Stomach smooth muscle (tissue), 2 donors: ENCODE data around the gene LRP1.
A peak's percentile ranks its signal among the peaks of the same experiment; 100 is the strongest.

Source experiments
- H3K27ac ChIP-seq: one replicate; pipeline ENCODE4 v1.7.0; 2013; ENCODE audit warnings: mild to moderate bottlenecking, low read length, inconsistent platforms
- H3K27me3 ChIP-seq, 2 donors: one replicate each; pipeline ENCODE4 v1.7.0; 2013; ENCODE audit warnings: low read length in 2 of 2; ENCODE audit not compliant: insufficient read depth in 2 of 2, control insufficient read depth in 1 of 2
- H3K36me3 ChIP-seq, 2 donors: one replicate each; pipeline ENCODE4 v1.7.0; 2013; ENCODE audit warnings: low read length in 2 of 2; ENCODE audit not compliant: control insufficient read depth in 2 of 2, insufficient read depth in 2 of 2
- H3K4me1 ChIP-seq: one replicate; pipeline ENCODE4 v1.7.0; 2013; ENCODE audit warnings: low read length; ENCODE audit not compliant: control insufficient read depth, insufficient read depth
- H3K4me3 ChIP-seq, 2 donors: one replicate each; pipeline ENCODE4 v1.7.0; 2013; ENCODE audit warnings: low read length in 2 of 2
- H3K9ac ChIP-seq, 2 donors: one replicate each; pipeline ENCODE4 v1.7.0; 2013; ENCODE audit warnings: low read length in 2 of 2, mild to moderate bottlenecking in 1 of 2
- H3K9me3 ChIP-seq, 2 donors: one replicate each; pipeline ENCODE4 v1.7.0; 2013; ENCODE audit warnings: low read length in 2 of 2; ENCODE audit not compliant: control insufficient read depth in 2 of 2
- donor health status: healthy.
- donor health status: Pancreatic carcinoma.

LRP1 gene

DNA sequence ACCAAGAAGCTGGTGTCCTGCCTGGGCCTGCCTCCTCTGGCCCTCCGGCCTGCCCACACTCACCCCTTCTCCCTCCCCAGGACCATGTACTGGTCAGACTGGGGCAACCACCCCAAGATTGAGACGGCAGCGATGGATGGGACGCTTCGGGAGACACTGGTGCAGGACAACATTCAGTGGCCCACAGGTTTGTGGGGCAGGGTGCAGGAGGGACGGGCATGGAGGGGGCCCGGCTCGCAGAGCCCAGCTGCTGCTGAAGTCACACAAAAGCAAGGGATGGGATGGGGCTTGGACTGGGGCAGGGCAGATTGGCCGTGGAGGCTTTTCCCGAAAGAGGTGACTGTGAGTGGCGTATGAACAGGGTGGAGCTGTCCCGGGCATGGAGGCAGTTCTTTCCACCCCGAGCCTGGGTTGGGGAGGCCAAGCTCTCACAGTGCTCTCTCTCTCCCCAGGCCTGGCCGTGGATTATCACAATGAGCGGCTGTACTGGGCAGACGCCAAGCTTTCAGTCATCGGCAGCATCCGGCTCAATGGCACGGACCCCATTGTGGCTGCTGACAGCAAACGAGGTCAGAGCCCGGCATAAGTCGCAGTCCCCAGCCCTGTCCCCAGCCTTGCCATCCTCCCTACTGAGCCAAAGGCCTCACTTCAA is 80.5 kb downstream of the LRP1 start:
- peaks cover 24 to 56% of the 10 kb centered on the region in 2 donors for H3K36me3 ChIP-seq
- H3K9ac ChIP-seq = no peak overlapping the region
- H3K4me3 ChIP-seq = no peak overlapping the region
- H3K9me3 ChIP-seq = no peaks in the 10 kb centered on the region
- peaks cover under 1 to 2% of the 10 kb centered on the region in 2 donors for H3K27me3 ChIP-seq
- H3K4me1 ChIP-seq = peaks cover 4% of the 10 kb centered on the region
- H3K27ac ChIP-seq = no peak overlapping the region

- peaks cover 14 to 45% of the 10 kb centered on the region in 2 donors for H3K36me3 ChIP-seq
- no peak overlapping the region for H3K9ac ChIP-seq
- no peak overlapping the region for H3K4me3 ChIP-seq
- H3K9me3 ChIP-seq = no peaks in the 10 kb centered on the region
- no peak overlapping the region for H3K27ac ChIP-seq
- peaks cover 13% of the 10 kb centered on the region for H3K4me1 ChIP-seq
- H3K27me3 ChIP-seq = peaks cover 7 to 8% of the 10 kb centered on the region in 2 donors
These were observed 81.6 kb downstream of the LRP1 start for GRCh38 chr12:57209916-57210315.

DNA sequence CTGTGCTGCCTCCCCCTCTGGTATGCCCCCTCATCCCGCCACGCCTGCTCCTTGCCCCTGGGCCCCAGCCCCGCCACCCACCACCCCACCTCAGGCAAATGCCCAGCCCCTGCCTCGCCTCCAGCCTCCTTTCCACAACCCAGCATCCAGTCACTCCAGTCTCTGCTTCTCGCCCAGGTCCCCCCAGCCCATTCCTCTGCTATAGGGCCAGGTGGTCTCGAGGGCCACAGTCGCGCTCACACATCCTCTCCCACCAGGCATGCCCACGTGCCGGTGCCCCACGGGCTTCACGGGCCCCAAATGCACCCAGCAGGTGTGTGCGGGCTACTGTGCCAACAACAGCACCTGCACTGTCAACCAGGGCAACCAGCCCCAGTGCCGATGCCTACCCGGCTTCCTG is 82.2 kb downstream of the LRP1 start:
- Histone ChIP-seq H3K9me3 (no peaks in the 10 kb centered on the region), H3K27ac (no peak overlapping the region), H3K4me3 (no peak overlapping the region), H3K27me3 (peaks cover 12 to 14% of the 10 kb centered on the region in 2 donors), H3K36me3 (peaks cover 13 to 40% of the 10 kb centered on the region in 2 donors), H3K4me1 (peaks cover 17% of the 10 kb centered on the region), H3K9ac (no peak overlapping the region)

DNA sequence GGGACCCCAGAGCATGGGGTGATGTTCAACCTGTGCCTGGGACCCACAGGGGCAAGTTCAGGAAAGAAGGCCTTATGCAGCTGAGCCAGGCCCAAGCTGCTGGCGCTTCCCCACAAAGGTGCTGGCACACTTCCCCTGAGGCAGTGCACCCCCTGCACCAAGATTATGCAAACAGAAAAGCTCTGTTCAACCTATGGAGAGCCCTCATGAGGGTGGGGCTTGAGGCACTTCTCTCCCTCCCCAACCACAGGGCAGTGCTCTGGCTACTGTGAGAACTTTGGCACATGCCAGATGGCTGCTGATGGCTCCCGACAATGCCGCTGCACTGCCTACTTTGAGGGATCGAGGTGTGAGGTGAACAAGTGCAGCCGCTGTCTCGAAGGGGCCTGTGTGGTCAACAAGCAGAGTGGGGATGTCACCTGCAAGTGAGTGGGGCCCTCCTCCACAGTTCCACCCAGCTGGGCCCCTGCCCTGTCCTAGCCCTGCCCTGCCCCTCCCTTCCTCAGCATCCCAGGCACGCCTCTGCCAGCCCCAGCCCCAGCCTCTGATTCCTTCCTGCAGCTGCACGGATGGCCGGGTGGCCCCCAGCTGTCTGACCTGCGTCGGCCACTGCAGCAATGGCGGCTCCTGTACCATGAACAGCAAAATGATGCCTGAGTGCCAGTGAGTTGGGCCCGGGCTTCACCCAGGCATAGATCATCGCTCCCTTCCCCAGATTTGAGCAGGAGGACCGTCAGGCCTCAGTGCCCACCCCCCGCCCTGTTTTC is 82.8 kb downstream of the LRP1 start:
- H3K36me3 ChIP-seq = peaks cover 8 to 33% of the 10 kb centered on the region in 2 donors
- peaks cover 19 to 20% of the 10 kb centered on the region in 2 donors for H3K27me3 ChIP-seq

DNA sequence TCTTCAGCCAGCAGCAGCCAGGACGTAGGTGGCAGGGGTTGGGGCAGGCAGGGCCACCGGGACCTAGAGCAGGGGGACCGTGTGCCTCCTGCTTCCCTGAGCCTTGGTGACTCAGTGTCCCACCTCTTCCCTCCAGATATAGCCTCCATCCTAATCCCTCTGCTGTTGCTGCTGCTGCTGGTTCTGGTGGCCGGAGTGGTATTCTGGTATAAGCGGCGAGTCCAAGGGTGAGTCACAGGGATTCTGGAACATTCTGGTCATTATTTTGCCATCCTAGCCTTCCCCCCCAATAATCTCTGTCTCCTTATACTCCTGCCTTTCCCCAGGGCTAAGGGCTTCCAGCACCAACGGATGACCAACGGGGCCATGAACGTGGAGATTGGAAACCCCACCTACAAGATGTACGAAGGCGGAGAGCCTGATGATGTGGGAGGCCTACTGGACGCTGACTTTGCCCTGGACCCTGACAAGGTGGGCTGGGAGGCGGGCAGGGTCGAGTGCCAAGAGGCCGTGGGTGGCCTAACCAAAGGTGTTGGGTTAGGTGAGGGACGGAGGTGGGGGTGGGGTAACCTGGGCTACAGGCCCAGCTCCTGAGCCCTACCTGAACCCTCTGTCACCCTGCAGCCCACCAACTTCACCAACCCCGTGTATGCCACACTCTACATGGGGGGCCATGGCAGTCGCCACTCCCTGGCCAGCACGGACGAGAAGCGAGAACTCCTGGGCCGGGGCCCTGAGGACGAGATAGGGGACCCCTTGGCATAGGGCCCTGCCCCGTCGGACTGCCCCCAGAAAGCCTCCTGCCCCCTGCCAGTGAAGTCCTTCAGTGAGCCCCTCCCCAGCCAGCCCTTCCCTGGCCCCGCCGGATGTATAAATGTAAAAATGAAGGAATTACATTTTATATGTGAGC is 83.8 kb downstream of the LRP1 start:
- peaks cover 29% of the 10 kb centered on the region for H3K4me1 ChIP-seq
- no peaks in the 10 kb centered on the region for H3K9me3 ChIP-seq
- peaks cover 20 to 28% of the 10 kb centered on the region in 2 donors for H3K27me3 ChIP-seq
- no peak overlapping the region for H3K4me3 ChIP-seq
- H3K27ac ChIP-seq = no peak overlapping the region
- H3K36me3 ChIP-seq = peaks cover 8 to 29% of the 10 kb centered on the region in 2 donors
- H3K9ac ChIP-seq = no peak overlapping the region

More for the DNA sequence above, 82.8 kb downstream of the LRP1 start:
- Histone ChIP-seq H3K9ac (no peak overlapping the region), H3K27ac (no peak overlapping the region), H3K4me1 (peaks cover 22% of the 10 kb centered on the region), H3K4me3 (no peak overlapping the region), H3K9me3 (no peaks in the 10 kb centered on the region)

DNA sequence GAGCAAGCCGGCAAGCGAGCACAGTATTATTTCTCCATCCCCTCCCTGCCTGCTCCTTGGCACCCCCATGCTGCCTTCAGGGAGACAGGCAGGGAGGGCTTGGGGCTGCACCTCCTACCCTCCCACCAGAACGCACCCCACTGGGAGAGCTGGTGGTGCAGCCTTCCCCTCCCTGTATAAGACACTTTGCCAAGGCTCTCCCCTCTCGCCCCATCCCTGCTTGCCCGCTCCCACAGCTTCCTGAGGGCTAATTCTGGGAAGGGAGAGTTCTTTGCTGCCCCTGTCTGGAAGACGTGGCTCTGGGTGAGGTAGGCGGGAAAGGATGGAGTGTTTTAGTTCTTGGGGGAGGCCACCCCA is 84.4 kb downstream of the LRP1 start:
- Histone ChIP-seq H3K27ac (no peak overlapping the region), H3K36me3 (peaks cover 6 to 26% of the 10 kb centered on the region in 2 donors)

GRCh38 chr12:57213058-57213715 is 84.9 kb downstream of the LRP1 start:
- Histone ChIP-seq H3K27me3 (peaks cover 31 to 39% of the 10 kb centered on the region in 2 donors), H3K9ac (peak overlapping the region in 1 of 2 donors; percentile 27), H3K36me3 (peaks cover 5 to 22% of the 10 kb centered on the region in 2 donors), H3K4me3 (no peak overlapping the region), H3K27ac (no peak overlapping the region), H3K9me3 (no peaks in the 10 kb centered on the region), H3K4me1 (peaks cover 36% of the 10 kb centered on the region)

More for the DNA sequence above, 84.4 kb downstream of the LRP1 start:
- H3K9me3 ChIP-seq = no peaks in the 10 kb centered on the region
- no peak overlapping the region for H3K4me3 ChIP-seq
- peaks cover 26 to 34% of the 10 kb centered on the region in 2 donors for H3K27me3 ChIP-seq
- peaks cover 36% of the 10 kb centered on the region for H3K4me1 ChIP-seq
- H3K9ac ChIP-seq = no peak overlapping the region

GRCh38 chr12:57213763-57214397 is 85.6 kb downstream of the LRP1 start:
- H3K4me3 ChIP-seq = no peak overlapping the region
- peak overlapping the region in 1 of 2 donors; percentile 27 for H3K9ac ChIP-seq
- H3K27me3 ChIP-seq = peaks cover 38 to 45% of the 10 kb centered on the region in 2 donors
- no peaks in the 10 kb centered on the region for H3K9me3 ChIP-seq
- H3K4me1 ChIP-seq = peaks cover 36% of the 10 kb centered on the region
- H3K27ac ChIP-seq = no peak overlapping the region
- H3K36me3 ChIP-seq = peaks cover 5 to 17% of the 10 kb centered on the region in 2 donors

DNA sequence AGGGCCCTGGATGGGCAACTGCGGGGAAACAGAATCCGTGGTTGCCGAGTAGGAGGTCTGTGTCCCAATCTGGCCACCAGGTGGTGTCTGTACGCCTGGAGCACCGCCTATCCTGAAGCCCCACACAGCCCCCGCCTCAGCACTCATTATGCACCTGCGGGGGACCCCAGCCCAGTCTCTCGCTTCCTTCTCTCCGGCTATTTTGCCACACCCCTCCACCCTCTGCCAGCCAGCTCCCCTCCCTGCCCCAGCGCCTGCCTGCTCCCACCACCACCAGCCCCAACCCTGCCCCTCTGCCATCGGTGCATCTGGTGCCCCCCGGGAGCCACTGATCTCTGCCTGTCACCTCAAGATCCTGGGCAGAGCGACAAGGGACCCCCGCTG is 86.1 kb downstream of the LRP1 start:
- no peak overlapping the region for H3K27ac ChIP-seq
- no peak overlapping the region for H3K4me3 ChIP-seq
- peaks cover 5 to 14% of the 10 kb centered on the region in 2 donors for H3K36me3 ChIP-seq
- no peak overlapping the region for H3K9ac ChIP-seq
- peaks cover 36% of the 10 kb centered on the region for H3K4me1 ChIP-seq
- peaks cover 41 to 51% of the 10 kb centered on the region in 2 donors for H3K27me3 ChIP-seq
- no peaks in the 10 kb centered on the region for H3K9me3 ChIP-seq

DNA sequence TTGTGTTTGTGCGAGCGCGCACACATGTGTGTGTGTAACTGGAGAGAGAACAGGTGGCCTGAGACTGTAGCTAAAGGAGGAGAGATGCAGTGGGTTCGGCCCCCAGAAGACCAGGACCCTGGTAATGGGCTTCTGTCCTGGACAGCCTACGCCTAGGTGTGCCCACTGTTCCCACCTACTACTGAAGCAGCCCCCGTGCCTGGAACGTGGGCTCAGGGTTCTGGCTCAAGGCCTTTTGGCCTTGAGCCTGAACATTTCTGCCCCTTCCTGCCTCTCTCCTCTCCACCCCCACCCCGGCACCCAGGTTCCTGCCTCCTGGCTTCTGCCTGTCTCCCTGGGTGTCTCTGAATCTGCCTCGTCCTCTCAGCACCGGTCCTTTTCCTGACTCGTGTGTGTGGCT is 86.8 kb downstream of the LRP1 start:
- H3K27me3 ChIP-seq = peaks cover 47 to 57% of the 10 kb centered on the region in 2 donors

More for the DNA sequence above, 86.8 kb downstream of the LRP1 start:
- Histone ChIP-seq H3K9me3 (no peaks in the 10 kb centered on the region), H3K4me3 (no peak overlapping the region), H3K27ac (no peak overlapping the region), H3K4me1 (peaks cover 36% of the 10 kb centered on the region), H3K9ac (no peak overlapping the region), H3K36me3 (peaks cover 2 to 9% of the 10 kb centered on the region in 2 donors)
